GM06990 (cell line): ENCODE results near the gene C6orf136.

ENCODE experiments used
- DNase-seq: peaks from one replicate; pipeline ENCODE4 v3.0.0-alpha.2; 2011; ENCODE audit not compliant: insufficient read length; ENCODE audit errors: extremely low read depth
- H3K27me3 ChIP-seq: replicated peaks from 2 replicates; pipeline ENCODE4 v1.6.0; 2011; ENCODE audit warnings: low read length; ENCODE audit not compliant: control insufficient read depth, insufficient read depth
- H3K36me3 ChIP-seq: 2 replicates; pipeline ENCODE4 v1.5.1; 2011; ENCODE audit warnings: low read length; ENCODE audit not compliant: control insufficient read depth, insufficient read depth
- H3K4me3 ChIP-seq: replicated peaks from 2 replicates; pipeline ENCODE4 v1.5.1; 2011; ENCODE audit warnings: low read depth, mild to moderate bottlenecking, control low read depth, low read length
- CTCF ChIP-seq: IDR thresholded peaks from 2 replicates; pipeline ENCODE4 v1.5.1; 2011; ENCODE audit warnings: low read length, control low read depth, mild to moderate bottlenecking, inconsistent platforms; ENCODE audit not compliant: insufficient read depth, poor library complexity, severe bottlenecking

The C6orf136 gene

DNA sequence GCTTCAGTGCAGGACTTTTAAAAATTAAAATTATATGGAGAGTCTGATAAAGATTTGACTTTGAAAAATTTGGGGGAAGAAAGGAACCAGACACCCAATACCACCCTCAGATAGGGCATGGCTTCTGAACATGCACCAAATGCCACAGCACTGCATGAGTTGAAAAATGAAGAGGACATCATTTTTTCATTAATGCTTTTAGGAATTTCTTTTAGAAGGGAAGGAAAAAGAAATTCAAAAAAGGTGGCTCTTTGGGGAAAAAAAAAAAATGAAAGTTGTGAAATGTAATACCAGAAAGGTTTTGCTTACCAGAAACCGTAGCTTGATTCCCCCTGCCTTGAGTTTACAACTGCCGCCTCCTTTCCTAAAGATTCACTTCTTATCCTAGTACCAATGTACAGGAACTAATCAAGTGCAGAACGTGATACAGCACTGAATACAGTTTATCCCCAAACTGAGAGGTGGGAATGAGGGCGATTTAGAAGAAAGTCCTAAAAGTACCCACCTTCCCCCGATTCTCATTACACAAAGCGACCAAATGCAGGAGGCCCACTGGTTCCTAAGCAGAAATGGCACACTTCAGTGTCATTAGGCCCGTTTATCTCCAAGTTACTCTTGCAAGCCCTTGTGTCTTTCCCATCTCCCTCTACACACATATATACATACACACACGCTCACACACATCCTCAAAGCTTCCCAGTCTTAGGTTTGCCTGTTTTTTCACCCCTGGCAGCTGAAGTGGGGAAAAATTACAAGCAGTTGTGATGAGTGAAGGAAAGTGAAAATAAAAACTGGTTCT is 32.7 kb upstream of the C6orf136 start:
- peak overlapping the region; percentile 18 for H3K4me3 ChIP-seq
- peaks cover 9% of the 10 kb centered on the region for H3K36me3 ChIP-seq
- DNase-seq = no peak
- TF ChIP-seq CTCF = no peak
- H3K27me3 ChIP-seq = no peaks in the 10 kb centered on the region

- no peaks in the 10 kb centered on the region for H3K27me3 ChIP-seq
- peak; percentile 84 for DNase-seq
- H3K36me3 ChIP-seq = peaks cover 10% of the 10 kb centered on the region
- H3K4me3 ChIP-seq = peak overlapping the region; percentile 97
- no peak for TF ChIP-seq CTCF
Observed at GRCh38 chr6:30614843-30615218, 32.1 kb upstream of the C6orf136 start.

DNA sequence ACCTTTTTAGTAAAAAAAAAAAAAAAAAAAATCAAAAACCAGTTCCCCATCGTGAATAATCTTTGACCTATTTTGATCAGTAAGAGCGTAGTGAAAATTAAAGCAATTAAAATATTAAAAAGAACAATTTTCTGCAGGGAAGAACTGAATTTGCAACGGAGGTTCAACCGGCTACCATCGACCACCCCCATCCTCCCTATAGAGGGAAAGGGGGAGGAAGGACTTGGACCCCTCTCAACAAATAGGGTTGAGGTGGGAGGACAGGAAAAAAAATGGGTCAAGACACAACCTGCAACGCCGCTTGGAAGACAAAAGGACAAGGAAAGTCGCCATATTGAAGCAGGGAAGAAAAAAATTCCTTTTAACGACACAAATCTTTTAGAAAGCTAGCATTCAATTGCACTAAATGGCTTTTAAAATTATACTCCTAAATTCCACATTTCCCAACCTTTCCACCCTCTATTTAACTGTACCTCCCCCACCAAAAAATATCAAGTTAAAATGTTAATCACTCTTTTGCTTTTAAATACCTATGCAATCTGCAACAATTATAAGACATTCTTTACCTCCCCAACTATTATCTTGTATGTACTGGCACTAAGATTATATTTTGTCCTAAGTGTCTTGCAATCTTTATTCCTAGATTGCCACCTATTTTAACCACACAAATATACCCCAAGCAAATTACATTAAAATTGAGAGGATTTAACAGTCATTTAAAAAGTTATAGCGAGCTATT is 31.5 kb upstream of the C6orf136 start:
- Histone ChIP-seq H3K36me3 (peaks cover 10% of the 10 kb centered on the region), H3K4me3 (peak overlapping the region; percentile 97), H3K27me3 (no peaks in the 10 kb centered on the region)
- DNase-seq = peak; percentile 49
- TF ChIP-seq CTCF = no peak

DNA sequence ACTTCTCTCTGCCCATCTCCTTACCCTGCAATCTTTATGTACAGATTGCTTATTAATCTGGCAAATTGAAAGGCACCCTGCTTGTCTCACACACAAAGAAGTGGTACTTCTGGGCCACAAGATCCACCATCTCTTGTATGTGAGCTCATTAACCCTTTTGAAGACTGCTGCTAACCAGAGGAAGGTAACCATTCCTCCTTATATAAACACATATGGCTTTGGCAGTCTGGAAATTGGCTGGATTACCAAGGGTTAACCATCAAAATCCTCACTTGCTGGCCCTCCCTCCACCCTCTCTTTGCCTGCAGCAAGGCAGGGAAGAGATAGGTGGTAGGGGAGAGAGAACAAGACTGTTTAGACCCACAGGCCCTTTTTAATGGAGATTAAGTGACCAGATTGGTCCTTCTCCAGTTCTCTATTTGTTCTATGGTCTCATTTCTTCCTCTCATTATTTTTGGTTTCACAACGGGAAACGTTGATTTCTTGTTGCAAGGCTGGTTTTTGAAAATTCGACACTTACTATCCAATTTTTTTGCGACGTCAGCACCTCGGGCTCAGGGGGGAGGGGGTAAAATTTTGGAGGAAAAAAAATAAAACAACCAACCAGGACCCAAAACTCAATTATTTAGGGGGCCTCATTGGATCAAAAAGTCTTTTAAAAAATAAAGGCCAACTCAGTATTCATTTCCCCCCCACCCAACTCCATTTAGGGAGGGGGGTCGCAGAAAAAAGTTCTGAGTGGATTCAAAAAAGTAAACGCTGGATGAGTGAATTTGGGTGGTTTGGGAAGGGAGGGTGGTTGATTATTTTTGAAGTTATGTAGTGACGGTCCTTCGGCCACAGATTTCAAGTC is 30.7 kb upstream of the C6orf136 start:
- Histone ChIP-seq H3K36me3 (peaks cover 10% of the 10 kb centered on the region), H3K4me3 (peak overlapping the region; percentile 97), H3K27me3 (no peaks in the 10 kb centered on the region)
- peak; percentile 48 for DNase-seq
- no peak for TF ChIP-seq CTCF

DNA sequence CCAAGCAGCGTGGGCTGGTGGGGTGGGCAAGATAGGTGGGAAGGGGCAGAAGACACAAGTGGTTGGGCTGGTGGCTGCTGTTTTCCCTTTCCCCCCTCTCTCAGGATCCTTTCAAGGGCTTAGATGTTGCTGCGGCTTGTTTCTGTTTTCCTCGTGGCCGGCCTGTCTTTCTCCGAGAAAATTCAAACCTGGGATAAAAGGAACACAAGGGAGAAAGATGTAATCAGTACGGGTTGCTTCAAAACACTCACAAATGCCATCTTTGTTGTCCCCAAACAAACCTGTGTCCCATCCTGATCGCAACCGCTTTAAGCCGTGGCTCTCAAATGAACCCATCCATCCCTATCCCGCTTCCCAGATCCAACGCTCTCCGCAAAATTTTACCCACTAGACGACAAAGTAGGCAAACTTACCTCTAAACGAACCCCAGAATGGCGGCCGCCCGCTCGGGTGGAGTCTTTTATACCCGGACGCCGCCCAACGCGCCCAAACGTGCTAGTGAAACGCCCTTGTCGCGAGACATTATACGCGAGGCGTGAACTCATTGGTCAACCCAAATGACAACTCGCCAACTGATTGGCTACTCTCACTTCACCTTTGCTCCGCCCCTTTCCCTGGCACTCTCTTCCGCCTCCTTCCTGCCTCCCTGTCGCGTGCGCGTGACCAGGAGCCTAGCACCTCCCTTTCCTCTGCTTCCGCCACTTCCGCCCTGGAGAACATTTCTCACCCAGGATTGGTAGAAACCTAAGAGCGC is 29.9 kb upstream of the C6orf136 start, which contains the start of gene PPP1R10:
PPP1R10 (minus strand) TSS at position 433 of the 754 bp plus-strand sequence. CDS start 7,299 bp downstream, outside the sequence.
- Histone ChIP-seq H3K4me3 (peak within 1 kb of the TSS; percentile 97), H3K36me3 (peaks cover 10% of the 10 kb centered on the region), H3K27me3 (no peaks in the 10 kb centered on the region)
- TF ChIP-seq CTCF = no peak
- peak; percentile 96 for DNase-seq
